Kidney epithelial cell (primary cell): ENCODE data around the gene PAQR6. TPM values are rescaled to one million over a fixed set of nuclear protein-coding genes. Genes with fewer than 3 reads are reported as not detected.

Experiments used
- DNase-seq: peaks from one replicate; pipeline ENCODE4 v3.0.0-alpha.2; 2010; ENCODE audit warnings: low read depth
- H3K27me3 ChIP-seq: 2 replicates; pipeline ENCODE4 v1.6.0; 2011; ENCODE audit warnings: low read length; ENCODE audit not compliant: control insufficient read depth, insufficient read depth
- H3K36me3 ChIP-seq: 2 replicates; pipeline ENCODE4 v1.5.1; 2011; ENCODE audit warnings: low read length; ENCODE audit not compliant: control insufficient read depth, insufficient read depth
- H3K4me3 ChIP-seq: 2 replicates; pipeline ENCODE4 v1.5.1; 2011; ENCODE audit warnings: low read depth, mild to moderate bottlenecking, control low read depth, low read length
- CTCF ChIP-seq: IDR thresholded peaks from 2 replicates; pipeline ENCODE4 v1.5.1; 2011; ENCODE audit warnings: mild to moderate bottlenecking, moderate library complexity, low read length, control low read depth, inconsistent platforms; ENCODE audit not compliant: insufficient read depth, poor library complexity, severe bottlenecking
- total RNA-seq: library from RNA; depleted of rRNA; stranded (reverse); fragments of >200 nt; gene quantifications from 2 replicates; pipeline ENCODE4 v1.2.3, GENCODE V29; 2015

PAQR6 gene
- total RNA-seq, 1 donor from 2014 or later: 2.5 TPM

- H3K36me3 ChIP-seq: peaks cover 7% of the 10 kb centered on the region
- no peak overlapping the region for H3K4me3 ChIP-seq
- H3K27me3 ChIP-seq: peaks cover 4% of the 10 kb centered on the region
- no peak for TF ChIP-seq CTCF
- no peak for DNase-seq
These were observed 1.7 kb upstream of the PAQR6 start for GRCh38 chr1:156249593-156249992.

GRCh38 chr1:156248323-156248683 is 447 bp upstream of the PAQR6 start:
- DNase-seq: no peak
- Histone ChIP-seq H3K27me3 (peaks cover 4% of the 10 kb centered on the region), H3K4me3 (no peak overlapping the region), H3K36me3 (peaks cover 6% of the 10 kb centered on the region)
- no peak for TF ChIP-seq CTCF

- Histone ChIP-seq H3K36me3 (peaks cover 5% of the 10 kb centered on the region), H3K27me3 (peaks cover 4% of the 10 kb centered on the region), H3K4me3 (no peak overlapping the region)
- no peak for DNase-seq
- TF ChIP-seq CTCF: no peak
These were observed 936 bp downstream of the PAQR6 start for GRCh38 chr1:156246781-156247459.

GRCh38 chr1:156246241-156246780 is 1.5 kb downstream of the PAQR6 start:
- peaks cover 5% of the 10 kb centered on the region for H3K36me3 ChIP-seq
- no peak for TF ChIP-seq CTCF
- no peak overlapping the region for H3K4me3 ChIP-seq
- DNase-seq: no peak
- H3K27me3 ChIP-seq: peaks cover 4% of the 10 kb centered on the region

- Histone ChIP-seq H3K27me3 (peaks cover 4% of the 10 kb centered on the region), H3K4me3 (peak overlapping the region; percentile 7), H3K36me3 (peaks cover 2% of the 10 kb centered on the region)
- DNase-seq: no peak
- TF ChIP-seq CTCF: no peak
These were observed 2.2 kb downstream of the PAQR6 start for GRCh38 chr1:156245451-156246232.
